SK-N-MC (cell line): Measurements from ENCODE around the gene EPG5.
"Not testable (repeated sequence)": the region's sequence is repeated elsewhere in the genome, so short reads cannot be mapped to it uniquely, and the experiment has no call there.

ENCODE experiments used
- EZH2 ChIP-seq: fragments of 200-600 bp; sonication (generic); IDR thresholded peaks from one replicate; pipeline ENCODE4 v1.6.1; 2017; ENCODE audit warnings: antibody characterized with exemption
- FOXP2 ChIP-seq: optimal IDR thresholded peaks from 2 replicates; pipeline ENCODE3; 2011; ENCODE audit warnings: mild to moderate bottlenecking, moderate library complexity; ENCODE audit not compliant: insufficient read depth; ENCODE audit errors: extremely low read length, control extremely low read depth
- POLR2AphosphoS5 ChIP-seq: IDR thresholded peaks from 2 replicates; pipeline ENCODE4 v1.6.1; 2012; ENCODE audit warnings: mild to moderate bottlenecking, low read depth, low read length, borderline replicate concordance

DNA sequence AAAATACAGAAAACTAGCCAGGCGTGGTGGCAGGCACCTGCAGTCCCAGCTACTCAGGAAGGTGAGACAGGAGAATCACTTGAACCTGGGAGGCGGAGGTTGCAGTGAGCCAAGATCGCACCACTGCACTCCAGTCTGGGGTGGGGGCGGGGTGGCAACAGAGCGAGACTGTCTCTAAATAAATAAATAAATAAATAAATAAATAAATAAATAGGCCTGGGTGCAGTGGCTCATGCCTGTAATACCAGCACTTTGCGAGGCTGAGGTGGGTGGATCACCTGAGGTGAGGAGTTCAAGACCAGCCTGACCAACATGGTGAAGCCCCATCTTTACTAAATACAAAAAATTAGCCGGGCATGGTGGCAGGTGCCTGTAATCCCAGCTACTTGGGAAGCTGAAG is 7.6 kb downstream of the EPG5 start:
- TF ChIP-seq EZH2, POLR2AphosphoS5, FOXP2: not testable (repeated sequence)
